Measurements from ENCODE around the gene CASZ1.

The CASZ1 gene

DNA sequence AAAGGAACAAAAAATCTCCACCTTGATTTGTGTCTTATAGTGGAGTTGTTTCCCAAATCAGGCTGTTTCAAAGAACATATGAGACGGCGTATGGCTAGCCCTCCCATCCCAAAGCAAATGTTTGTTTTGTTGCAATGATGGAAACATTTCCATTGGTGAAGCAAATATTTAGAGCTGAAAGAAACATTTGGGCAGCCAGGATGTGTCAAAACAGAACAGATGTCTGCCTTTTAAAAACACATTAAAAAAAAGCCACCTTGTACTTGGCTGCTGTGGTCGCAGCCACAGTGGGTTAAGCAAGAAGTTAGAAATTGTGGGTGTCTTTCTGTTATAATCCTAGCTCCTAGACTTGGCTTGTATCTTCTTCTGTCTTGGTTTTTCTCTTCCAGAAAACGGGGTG is 205.4 kb downstream of the CASZ1 start:
- DNase-seq, result no peak

GRCh38 chr1:10589074-10589473 is 207.4 kb downstream of the CASZ1 start:
- no peak for DNase-seq

DNA sequence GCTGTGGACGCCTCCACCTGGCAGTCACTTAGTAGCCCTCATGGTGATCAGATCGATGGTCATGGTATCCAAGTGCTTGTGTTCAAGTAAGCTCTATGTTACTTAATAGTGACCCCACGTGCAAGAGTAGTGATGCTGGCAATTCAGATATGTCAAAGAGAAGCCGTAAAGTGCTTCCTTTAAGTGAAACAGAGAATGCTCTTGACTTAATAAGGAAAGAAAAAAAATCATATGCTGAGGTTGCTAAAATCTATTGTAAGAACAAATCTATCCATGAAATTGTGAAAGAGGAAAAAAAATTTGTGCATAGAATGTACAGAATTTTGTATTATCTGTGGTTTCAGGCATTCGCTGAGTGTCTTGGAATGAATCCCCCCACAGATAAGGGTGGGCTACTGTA is 207.8 kb downstream of the CASZ1 start:
- no peak for DNase-seq
